NCI-H82 (cell line): Measurements from ENCODE around the gene ADAM22.

Experiments used
- DNase-seq: peaks from one replicate; lab custom pipeline; 2025; lab: John Stamatoyannopoulos, UW

Gene ADAM22

DNA sequence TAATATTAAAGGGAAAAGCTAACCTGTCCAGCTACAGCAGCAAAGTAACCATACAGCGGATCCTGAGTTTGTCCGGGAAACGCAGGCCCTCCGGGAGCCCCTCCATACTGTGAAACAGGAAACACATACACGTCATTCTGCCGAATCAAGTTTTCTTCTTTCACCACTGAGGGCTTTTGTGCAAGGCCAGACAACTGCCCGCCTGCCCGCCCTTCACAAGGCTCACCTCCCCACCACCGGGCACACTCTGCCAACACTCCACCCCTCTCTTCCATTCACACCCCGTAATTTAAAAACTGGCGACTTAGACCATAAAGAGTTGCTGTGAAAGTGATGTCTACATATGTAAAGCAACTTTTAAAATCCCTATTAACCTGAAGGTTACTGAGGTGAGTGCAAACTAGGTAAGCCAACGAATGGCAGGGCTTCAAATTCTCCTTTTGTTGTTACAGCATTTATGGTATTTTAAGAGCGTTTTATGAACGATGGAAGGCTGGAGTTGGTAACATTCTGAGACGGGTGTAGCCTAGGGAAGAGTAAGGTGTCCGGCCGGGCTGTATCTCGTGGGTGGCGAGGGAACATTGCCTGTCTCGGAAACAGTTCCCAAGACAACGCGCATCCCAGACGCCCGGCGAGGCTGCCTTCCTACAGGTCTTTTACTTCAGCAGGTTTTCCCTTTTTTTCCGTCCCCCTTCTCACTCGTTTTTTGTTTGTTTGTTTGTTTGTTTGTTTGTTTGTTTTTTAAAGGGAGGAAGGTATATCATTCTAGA is 285.0 kb downstream of the ADAM22 start:
- DNase-seq = peak; percentile 53

DNA sequence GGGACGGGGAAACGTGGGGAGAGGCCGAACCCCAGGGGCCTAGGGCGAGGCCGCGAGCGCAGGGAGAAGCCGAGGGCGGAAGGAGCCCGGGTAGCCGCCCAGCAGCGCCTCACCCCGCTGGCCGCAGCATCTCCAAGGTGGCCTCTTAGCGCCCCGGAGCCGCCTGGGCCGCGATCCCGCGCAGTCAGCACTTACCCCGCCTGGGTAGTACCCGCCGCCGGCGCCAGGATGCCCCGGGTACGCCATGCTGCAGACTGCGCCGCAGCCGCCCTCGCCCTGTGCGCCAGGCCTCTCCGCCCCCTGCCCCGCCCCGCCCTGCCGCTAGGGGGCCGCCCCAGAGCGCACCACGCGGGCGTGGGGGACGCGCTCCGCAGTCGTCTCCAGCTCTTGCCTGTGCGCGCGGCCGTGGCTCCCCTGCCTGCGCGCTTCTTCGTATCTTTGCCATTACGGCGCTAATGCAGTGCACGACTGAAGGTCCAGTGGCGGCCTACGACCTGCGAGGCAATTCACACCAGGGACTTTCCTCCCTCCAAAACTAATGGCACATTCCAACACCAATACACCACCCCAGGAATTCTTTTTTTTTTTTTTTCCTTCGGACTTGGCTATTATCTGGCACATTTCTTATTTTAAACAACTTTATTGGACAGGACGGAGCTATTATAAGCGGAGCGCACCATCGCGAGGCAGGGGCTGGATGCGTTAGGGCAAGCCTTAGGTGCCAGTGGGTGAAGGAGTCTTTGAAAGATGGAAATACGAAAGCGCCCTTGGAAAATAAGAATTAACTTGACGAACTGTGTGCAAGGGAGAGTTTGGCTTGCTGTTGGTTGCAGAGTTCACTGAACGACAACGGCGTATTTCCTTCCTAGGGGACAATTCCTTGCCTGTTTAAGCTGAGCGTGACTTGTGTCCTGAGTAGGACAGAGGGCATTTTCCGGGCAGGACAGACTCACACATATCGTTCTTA is 286.0 kb downstream of the ADAM22 start, which contains the start of gene SRI:
Gene SRI, minus strand, starts transcription at position 258 of the 967 bp plus-strand sequence. Its CDS starts 12 bp downstream, at position 246.
- DNase-seq = peak; percentile 90

DNA sequence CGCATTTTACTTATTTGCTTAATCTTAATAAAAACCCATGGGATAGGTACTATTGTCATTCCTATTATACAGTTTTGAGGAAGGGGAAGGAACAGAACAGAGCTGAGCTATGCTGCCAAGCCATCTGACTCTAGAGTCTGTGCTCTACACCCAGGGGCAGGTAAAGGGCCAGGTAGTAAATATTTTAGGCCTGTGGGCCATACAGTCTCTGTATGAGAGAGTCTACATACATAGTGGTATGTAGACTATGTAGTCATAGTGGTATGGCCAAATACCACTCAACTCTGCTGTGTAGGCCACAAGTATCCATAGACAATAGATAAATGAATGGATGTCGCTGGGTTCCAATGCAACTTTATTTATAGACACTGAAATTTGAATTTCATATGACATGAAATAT is 289.2 kb downstream of the ADAM22 start:
- DNase-seq = no peak

DNA sequence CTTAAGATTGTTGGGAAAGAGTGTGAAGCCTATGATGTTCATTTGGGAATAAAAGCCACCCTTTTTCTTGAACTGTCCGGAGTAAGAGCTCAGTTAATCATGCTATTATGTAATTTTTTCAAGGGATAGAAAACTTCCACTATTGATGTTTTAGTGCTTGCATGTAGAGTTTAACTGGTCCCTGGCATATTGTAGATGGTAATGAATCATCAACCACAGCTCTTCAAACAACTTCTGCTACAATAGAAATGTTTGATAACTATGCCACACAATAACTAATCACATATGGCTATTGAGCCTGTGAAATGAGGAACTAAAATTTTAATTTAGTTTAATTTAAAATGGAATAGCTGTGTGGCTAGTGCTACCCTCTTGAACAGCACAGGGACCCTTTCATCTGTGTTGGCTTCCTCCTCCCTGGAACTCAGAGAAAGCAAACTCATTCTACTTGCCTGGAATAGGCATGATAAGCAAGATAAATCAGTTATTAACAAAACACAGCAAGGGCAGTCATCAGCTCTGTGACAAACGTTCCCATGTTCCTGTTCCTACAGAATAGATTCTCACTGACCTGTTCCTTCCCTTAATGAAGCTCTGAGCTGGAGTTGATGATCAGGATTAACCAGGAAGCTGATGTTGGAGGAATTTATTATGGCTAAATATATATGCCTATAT is 290.7 kb downstream of the ADAM22 start:
- no peak for DNase-seq

DNA sequence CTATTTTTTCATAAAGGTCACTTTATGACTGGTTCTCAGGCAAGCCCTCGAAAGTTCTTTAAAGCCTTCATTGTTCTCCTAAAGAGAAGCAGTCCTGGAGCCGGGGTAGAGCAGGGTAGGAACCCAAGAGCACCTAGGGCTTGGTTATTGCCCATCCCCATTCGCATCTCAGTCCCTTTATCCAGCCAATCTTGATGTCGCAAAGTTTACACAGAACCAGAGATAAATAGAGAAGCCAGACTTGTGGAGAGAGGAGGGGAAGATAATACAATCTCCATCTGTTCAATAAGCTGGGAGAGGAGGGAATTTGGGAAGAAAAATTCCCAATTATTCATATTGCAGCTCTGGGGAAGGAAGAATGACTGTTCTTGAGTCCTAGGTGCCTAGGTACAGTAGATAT is 292.1 kb downstream of the ADAM22 start:
- DNase-seq = no peak

DNA sequence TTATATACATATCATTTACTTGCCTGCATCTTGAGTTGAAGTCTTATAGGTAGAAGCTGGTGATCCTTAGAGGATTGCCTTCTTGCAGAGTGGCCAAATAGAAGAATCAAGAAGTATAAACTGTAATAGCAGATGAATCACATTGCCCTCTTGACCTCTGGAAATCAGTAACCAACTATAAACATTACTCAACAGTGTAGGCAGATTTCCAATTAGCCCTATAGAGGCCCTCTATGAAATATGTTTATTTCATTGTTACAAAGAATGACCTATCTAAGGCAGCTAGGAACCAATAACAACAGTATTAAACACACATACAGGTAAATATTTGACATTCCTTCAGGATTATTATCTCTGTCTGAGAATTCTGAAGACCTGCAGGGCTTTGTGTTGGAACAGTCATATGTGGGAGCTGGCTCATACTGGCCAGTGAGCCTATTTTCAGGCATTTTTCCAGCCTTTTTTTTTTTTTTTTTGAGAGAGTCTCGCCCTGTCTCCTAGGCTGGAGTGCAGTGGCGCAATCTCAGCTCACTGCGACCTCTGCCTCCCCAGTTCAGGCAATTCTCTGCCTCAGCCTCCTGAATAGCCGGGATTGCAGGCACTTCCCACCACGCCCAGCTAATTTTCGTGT is 292.9 kb downstream of the ADAM22 start:
- DNase-seq = no peak

DNA sequence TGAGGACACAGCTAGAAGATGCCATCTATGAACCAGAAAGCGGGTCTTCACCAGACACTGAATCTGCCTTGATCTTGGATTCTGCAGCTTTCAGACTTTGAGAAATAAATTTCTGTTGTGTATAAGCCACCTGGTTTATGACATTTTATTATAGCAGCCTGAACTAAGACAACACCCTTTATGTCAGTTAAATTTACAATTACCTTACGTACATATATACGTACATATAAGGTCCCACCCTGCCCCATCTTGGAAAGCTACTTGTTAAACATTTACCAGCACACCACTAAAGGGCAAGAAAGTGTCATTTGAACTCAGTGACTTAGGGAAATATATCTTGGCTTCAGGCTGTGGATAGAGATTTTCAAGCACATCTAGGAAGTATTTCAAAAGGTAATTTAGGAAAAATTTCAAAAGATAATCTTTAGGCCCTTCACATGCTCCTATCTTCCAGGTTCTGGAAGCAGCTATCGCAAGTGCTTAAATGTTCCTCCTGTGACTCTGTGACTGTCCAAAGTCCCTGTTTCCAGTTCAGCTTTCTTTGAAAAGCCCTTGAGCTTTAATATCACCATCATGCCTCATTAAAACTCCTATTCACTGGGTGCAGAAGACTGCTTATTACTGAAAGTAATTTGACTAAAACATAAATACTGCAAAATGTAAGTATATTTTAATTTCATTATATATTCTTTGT is 295.4 kb downstream of the ADAM22 start:
- DNase-seq = no peak

DNA sequence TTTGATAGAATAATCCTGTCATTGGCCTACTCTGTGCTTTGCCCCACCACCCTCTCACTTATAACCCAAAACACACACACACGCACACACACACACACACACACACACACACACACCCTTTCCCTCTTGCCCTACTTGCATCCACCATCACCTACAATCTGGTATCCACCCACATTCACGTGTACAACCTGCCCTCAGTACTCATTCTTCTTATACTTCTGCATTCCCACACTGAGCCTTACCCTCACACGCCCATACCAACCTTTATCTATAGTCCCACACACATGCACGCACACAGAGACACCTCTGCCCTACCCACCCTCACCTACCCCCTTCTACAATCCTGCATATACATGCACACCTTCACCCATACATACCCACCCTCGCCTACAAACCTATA is 296.6 kb downstream of the ADAM22 start:
- no peak for DNase-seq

DNA sequence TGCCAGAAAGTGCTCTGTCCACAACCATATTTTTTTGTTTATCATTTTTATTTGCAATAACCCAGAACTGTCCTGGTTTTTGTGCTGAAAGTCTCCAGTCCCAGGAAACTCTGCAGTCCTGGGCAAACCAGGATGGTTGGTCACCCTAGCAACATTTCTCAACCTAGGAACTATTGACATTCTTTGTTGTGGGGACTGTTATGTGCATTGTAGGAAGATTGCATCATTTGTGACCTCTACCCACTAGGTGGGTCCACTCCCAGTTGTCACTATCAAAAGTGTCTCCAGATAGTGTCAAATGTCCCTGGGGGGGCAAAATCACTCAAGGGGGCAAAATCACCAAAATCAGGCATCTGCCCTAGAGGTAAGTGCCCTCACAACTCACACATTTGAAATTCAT is 299.8 kb downstream of the ADAM22 start:
- DNase-seq = no peak

DNA sequence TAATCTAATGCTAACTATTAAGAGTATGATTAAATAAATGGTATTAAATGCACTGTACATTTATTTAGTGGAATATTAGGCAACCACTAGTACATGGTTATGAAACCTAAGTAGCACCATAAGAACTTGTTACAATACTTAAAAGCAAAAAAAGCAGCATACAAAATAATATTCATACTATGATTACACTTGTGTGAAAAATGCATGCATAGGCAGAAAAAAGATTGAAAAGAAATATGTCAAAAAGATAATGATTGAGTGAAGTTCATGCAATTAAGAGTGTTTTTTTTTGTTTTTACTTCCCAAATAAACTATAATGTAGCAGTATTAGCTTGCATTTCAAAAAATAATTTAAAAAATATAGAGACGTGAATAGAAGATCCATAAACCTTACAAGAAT is 305.8 kb downstream of the ADAM22 start:
- no peak for DNase-seq

DNA sequence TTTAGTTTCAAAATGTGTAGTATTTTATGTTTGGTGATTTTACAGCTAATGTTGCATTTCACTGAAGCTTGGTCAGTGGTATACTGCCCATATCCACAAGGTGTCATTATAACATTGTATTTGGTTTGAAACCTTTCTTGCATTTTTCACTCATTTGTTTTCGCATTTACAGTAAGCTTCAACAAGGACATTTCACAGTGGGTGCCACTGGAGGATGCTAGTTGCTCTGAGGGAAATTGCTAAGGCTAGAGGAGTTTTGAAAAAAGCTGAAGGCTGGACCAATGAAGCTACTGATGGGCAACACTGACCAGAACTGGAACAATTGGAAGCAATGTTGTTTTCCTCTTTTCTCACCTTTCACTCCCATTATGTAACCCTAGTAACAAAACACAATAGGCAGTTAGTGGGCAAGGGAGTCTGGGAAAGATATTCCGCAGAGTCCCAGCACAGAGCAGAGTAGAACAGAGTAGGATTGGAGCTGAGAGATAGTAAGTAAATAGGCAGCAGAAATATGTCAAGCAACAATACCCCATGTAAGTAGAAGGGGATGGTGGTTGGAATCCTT is 309.4 kb downstream of the ADAM22 start:
- peak; percentile 68 for DNase-seq

DNA sequence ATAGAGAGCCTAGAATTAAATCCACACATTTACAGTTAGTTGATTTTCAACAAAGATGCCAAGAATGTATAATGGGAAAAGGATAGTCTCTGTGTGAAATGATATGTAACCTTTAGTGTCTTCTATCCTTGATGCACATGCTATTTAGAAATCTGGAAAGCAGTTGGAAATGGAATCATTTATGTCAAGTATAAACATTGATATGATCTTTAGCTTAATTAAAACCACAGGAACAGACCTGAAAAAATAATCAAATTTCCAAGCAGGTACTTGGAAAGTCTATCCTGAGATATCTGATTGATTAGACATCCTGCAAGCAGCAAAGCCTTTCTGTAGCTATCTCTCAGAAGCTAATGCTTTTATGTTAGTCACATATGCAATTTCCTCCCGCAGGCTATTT is 310.2 kb downstream of the ADAM22 start:
- no peak for DNase-seq
